T-helper 17 cell (primary cell): ENCODE measurements around the gene HMGN1. TPM values are rescaled to one million over a fixed set of nuclear protein-coding genes. Genes with fewer than 3 reads are reported as not detected.

Experiments used
- ATAC-seq: fragments of 150-1000 bp; cut with Tn5 transposase; 2 replicates; pipeline ENCODE4 v1.10.0; 2021; ENCODE audit warnings: mild to moderate bottlenecking, moderate library complexity
- DNase-seq, 3 donors: peaks; one replicate each; pipeline versions ENCODE4 v3.0.0 to v3.0.0-alpha.2; 2020 to 2021
- H3K9me3 ChIP-seq: one replicate; pipeline ENCODE4 v1.7.0; 2013; ENCODE audit warnings: low read length, mild to moderate bottlenecking; ENCODE audit not compliant: control insufficient read depth, poor library complexity, severe bottlenecking
- H3K27ac Mint-ChIP-seq: one replicate; pipeline ENCODE4 v1.8.0; 2022; ENCODE audit warnings: mild to moderate bottlenecking, moderate library complexity, mixed read lengths
- H3K27me3 Mint-ChIP-seq: one replicate; pipeline ENCODE4 v1.8.0; 2022; ENCODE audit warnings: mixed read lengths
- H3K36me3 Mint-ChIP-seq: one replicate; pipeline ENCODE4 v1.8.0; 2022; ENCODE audit warnings: low read depth, mixed read lengths
- H3K4me1 Mint-ChIP-seq: one replicate; pipeline ENCODE4 v1.8.0; 2022; ENCODE audit warnings: mild to moderate bottlenecking, mixed read lengths
- H3K4me3 Mint-ChIP-seq: one replicate; pipeline ENCODE4 v1.8.0; 2022; ENCODE audit warnings: mild to moderate bottlenecking, moderate library complexity, mixed read lengths
- total RNA-seq, 4 donors: library from RNA in 2 of 4; stranded (reverse) in 2 of 4; gene quantifications; one replicate each; pipeline ENCODE4 v1.2.3 and lab custom pipeline; 2022 to 2026

HMGN1 gene, protein sequence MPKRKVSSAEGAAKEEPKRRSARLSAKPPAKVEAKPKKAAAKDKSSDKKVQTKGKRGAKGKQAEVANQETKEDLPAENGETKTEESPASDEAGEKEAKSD
- 100 to 1,000 TPM; 183 to 231 TPM for total RNA-seq
- 235 to 269 reads per million in 2 donors for total RNA-seq (lab: John Stamatoyannopoulos, UW)

DNA sequence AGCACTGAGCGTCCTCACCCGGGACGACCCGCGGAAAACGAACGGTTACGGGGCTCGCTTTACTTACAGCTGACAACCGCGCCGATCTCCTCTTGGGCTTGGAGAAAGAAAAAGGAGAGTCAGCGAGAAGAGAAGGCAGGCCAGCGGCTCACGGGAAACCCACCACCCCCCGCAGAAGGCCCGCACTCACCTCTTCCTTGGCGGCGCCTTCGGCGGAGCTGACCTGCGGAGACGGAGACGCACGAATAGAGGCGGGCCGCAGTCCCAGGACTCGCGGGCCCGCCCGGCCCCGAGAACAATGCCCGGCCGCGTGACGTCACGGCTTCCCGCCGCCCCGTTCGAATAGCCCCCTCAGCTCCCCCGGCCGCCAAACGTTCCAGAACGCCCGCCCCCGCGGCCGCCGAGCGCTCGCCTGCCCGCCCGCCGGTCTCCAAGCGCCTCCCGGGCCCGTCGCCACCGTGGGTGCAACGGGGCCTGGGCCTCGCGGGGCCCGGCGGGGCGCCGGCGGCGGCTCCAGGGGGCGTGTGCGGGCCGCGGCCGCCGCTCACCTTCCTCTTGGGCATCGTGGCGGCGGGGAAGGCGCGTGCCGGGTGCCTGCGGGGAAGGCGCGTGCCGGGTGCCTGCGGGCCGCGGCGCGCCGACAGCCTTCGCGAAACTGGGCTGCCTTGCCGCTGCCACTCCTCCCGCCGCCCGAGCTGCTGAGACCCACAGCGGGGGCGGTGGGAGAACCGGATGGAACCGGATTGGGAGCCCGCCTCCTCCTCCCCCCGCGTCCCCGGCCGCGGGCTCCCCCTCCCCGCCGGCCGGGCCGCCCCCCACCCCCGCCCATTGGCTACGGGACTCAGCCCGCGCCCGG, at the start of gene HMGN1:
TSS of gene HMGN1 (minus strand) at position 734 of the 856 bp plus-strand sequence. CDS start at position 563, 171 bp downstream.
- ATAC-seq = peak; percentile 12
- H3K9me3 ChIP-seq = no peaks in the 10 kb centered on the region
- H3K4me3 Mint-ChIP-seq = peak within 1 kb of the TSS; percentile 92
- peaks cover 26% of the 10 kb centered on the region for H3K4me1 Mint-ChIP-seq
- peaks cover 9% of the 10 kb centered on the region for H3K27me3 Mint-ChIP-seq
- peak; percentile 81 to 88 (median 86) for DNase-seq
- peaks cover 7% of the 10 kb centered on the region for H3K36me3 Mint-ChIP-seq
- peak within 1 kb of the TSS; percentile 93 for H3K27ac Mint-ChIP-seq

DNA sequence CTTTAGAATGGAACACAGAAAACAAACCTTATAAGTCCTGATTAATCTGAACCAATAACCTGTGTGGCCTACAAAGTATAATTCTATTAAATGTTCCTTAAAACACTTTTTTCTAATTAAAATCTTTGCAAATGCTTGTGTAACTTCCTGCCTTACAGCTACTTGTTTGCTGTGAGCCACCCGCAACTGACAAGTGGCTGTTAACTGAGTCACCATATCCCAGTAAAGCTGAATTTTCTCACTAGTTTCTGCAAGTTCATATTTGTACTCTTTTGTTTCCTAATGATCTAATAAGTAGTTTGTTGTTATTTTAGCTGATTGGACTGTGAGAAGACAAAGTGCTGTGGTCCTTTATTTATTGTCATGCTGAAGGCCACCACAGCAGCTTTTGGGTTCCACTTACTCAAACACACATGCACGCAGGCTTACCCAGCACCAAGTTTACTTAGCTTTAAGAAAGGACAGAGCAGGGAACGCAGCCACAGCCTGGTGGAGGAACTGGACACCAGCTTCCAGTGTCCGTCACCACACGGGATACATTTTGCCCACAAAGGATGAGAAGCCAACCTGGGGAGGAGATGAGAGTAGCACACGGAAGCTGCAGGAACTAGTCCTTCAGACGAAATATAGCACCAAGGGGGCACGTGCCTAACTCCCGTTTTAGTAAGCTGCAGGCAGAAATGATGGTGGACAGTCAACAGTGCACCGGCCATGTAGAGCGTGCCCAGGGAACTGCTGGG, 48.9 kb upstream of the HMGN1 start:
- DNase-seq (no peak), ATAC-seq (no peak)
- H3K27me3 Mint-ChIP-seq = no peaks in the 10 kb centered on the region
- peaks cover 6% of the 10 kb centered on the region for H3K36me3 Mint-ChIP-seq
- no peak overlapping the region for H3K27ac Mint-ChIP-seq
- H3K4me1 Mint-ChIP-seq = peaks cover 4% of the 10 kb centered on the region
- H3K9me3 ChIP-seq = no peaks in the 10 kb centered on the region
- H3K4me3 Mint-ChIP-seq = no peak overlapping the region

DNA sequence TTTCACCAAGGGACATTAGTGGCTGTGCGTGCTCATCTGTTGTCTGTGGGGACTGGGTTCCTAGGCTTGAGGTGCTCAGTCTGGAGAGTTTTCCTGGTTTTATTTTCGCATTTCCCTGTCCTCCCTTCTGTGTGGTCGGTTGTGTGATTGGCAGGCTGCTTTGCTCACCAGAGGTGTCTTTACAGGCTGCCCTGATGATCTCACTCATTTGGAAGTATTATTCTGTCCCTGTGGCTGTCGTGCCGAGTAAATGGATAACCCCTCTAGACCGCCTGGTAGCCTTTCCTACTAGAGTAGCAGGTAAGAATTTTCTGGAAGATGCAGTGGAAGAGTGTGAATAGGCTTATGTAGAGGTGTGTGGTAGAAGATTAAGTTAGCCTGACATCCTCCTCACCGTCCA, 44.1 kb upstream of the HMGN1 start:
- Mint-ChIP-seq H3K27me3 (no peaks in the 10 kb centered on the region), H3K36me3 (peaks cover 4% of the 10 kb centered on the region), H3K27ac (no peak overlapping the region), H3K4me3 (no peak overlapping the region), H3K4me1 (peaks cover 13% of the 10 kb centered on the region)
- DNase-seq = no peak
- no peak for ATAC-seq
- no peaks in the 10 kb centered on the region for H3K9me3 ChIP-seq

DNA sequence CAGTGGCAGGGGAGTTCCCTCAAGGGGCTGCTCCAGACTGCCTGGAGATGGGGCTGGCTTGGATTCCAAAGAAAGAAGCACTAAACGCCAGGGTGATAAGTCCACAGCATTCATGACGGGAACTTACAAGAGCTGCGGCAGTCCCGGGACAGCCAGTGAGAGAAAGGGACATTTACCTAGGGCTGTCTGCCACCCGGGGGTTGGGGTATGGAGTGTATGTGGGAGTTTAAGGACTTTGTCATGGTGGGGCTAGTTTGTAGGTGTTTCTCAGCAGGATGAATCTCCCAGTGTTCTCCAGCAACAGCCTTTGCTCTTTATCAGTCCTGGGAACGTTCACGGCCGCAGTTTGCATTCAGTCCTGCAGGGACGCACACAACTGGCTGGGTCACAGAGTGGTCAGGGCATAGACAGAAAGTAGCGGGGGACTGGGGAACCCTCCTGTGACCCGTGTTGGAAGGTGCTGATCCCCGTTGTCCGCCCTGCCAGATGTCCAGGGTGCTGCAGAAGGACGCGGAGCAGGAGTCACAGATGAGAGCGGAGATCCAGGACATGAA, 41.4 kb upstream of the HMGN1 start:
- no peak for DNase-seq
- Mint-ChIP-seq H3K27me3 (no peaks in the 10 kb centered on the region), H3K36me3 (peaks cover 4% of the 10 kb centered on the region), H3K4me1 (peaks cover 18% of the 10 kb centered on the region), H3K4me3 (no peak overlapping the region), H3K27ac (peak overlapping the region; percentile 86)
- ATAC-seq = no peak
- H3K9me3 ChIP-seq = no peaks in the 10 kb centered on the region

DNA sequence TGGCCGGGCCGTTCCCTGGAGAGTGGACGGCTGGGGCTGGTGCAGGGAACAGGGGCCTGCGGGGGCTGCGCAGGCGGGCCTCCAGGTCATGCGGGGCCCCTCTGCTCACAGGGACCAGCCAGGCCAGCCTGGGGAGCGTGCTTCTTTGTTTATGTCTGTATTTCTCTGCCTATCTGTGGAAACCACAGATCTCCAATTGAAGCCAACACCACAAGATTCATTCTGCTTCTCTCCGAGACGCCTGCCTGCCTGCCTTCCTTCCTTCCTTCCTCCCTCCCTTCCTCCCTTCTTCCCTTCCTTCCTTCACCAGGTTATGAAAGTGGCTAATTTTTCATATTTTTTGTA, 39.9 kb upstream of the HMGN1 start:
- ATAC-seq = no peak
- Mint-ChIP-seq H3K27me3 (no peaks in the 10 kb centered on the region), H3K36me3 (peaks cover 4% of the 10 kb centered on the region), H3K4me3 (peak overlapping the region; percentile 93), H3K4me1 (peaks cover 23% of the 10 kb centered on the region), H3K27ac (peak overlapping the region; percentile 86)
- H3K9me3 ChIP-seq = no peaks in the 10 kb centered on the region
- no peak for DNase-seq

DNA sequence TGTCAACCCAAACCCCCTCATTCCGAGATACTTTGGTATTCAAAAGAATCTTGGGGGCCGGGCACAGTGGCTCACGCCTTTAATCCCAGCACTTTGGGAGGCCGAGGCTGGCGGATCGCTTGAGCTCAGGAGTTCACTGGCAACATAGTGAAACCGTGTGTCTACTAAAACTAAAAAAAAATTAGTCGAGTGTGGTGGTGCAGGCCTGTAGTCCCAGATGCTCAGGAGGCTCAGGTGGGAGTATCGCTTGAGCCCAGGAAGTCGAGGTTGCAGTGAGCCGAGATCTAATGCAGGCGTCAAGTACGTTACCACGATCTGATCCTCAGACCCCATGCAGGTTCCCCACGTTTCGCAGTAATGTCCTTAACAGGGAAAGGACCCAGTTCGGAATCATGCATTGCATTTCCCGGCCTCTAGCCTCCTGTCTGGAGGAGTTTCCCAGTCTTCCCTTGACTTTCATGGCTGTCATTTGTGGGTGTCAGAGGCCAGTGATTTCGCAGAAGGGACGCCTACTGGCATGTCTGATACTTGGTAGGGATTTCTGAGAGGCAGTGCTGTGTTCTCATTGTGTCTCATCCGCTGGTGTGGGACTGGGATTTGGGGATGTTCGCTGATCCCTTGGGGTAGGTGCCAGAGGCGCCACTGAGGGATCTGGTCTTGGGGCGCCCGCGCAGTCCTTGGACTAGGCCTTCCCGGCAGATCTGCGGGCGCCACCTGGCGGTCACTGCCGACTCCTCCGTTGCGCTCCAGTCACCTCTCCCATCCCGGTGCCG, 39.3 kb upstream of the HMGN1 start:
- H3K9me3 ChIP-seq = no peaks in the 10 kb centered on the region
- peaks cover 4% of the 10 kb centered on the region for H3K36me3 Mint-ChIP-seq
- H3K4me1 Mint-ChIP-seq = peaks cover 23% of the 10 kb centered on the region
- H3K27me3 Mint-ChIP-seq = no peaks in the 10 kb centered on the region
- DNase-seq = peak; percentile 81 to 91 (median 90)
- peak overlapping the region; percentile 86 for H3K27ac Mint-ChIP-seq
- H3K4me3 Mint-ChIP-seq = peak overlapping the region; percentile 93
- ATAC-seq = peak; percentile 84

DNA sequence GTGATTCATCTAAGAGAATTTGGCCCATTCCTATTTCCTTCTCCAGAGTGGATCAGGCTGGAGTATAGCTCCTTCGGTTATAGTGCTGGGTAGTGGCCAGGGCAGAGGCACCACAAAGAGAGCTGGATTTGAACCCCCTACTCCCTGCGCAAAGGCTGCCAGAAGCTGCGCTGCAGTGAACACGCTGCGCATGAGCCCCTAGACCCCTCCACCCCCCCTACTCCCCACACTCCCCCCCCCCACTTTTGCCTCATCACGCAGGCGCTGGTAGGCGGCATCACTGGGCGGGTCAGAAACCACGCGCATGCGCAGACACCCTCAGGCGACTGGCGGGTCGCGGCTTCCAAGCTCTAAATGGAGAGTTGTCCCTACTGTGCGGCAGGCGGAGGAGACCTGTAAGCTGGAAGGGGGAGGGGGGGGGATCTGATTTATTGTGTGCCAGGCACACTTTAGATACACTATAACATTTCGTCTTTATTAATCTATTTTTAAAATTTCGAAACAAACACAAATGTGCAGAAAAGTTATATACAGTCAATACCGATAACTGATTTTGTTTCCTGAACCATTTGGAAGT, 38.7 kb upstream of the HMGN1 start:
- Mint-ChIP-seq H3K4me1 (peaks cover 24% of the 10 kb centered on the region), H3K36me3 (no peaks in the 10 kb centered on the region), H3K27me3 (no peaks in the 10 kb centered on the region), H3K27ac (peak overlapping the region; percentile 86), H3K4me3 (peak overlapping the region; percentile 93)
- peak; percentile 88 to 91 (median 90) for DNase-seq
- ATAC-seq = peak; percentile 70
- no peaks in the 10 kb centered on the region for H3K9me3 ChIP-seq

DNA sequence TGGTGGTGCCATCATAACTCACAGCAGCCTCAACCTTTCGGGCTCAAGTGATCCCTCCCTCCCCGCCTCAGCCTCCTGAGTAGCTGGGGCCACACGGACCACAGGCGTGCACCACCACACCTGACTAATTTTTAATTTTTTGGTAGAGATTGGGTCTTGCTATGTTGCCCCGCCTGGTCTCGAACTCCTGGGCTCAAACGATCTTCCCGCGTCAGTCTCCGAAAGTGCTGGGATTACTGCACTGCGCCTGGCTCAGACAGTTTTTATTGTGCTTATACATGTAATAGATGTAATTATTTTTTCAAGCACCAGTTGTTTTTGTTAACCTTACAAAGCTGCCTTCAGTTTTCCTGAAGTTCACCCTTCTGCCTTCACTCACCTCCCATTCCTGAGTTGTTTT, 38.0 kb upstream of the HMGN1 start:
- H3K36me3 Mint-ChIP-seq = no peaks in the 10 kb centered on the region
- no peaks in the 10 kb centered on the region for H3K9me3 ChIP-seq
- peak overlapping the region; percentile 86 for H3K27ac Mint-ChIP-seq
- ATAC-seq (no peak), DNase-seq (no peak)
- no peaks in the 10 kb centered on the region for H3K27me3 Mint-ChIP-seq
- no peak overlapping the region for H3K4me3 Mint-ChIP-seq
- H3K4me1 Mint-ChIP-seq = peaks cover 30% of the 10 kb centered on the region

DNA sequence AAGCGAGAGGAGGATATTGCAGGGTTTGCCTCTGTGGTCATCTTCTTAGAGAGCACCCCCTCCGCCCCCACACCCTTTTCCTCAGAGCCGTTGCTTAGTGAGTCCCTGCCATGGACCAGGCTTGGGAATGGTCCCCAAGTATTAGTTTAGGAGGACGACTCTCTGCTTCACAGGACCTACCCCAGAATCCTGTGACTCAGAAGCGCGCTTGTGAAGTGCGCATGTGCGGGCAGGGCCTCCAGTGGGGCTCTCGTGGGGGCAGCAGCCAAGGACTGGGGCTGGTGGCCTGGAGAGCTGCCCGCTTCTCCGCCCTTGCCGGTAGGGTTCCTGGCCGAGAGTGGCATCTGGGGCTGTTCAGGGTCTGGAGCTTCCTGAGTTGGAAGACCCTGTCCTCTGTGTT, 37.3 kb upstream of the HMGN1 start:
- Mint-ChIP-seq H3K4me3 (peak overlapping the region; percentile 55), H3K36me3 (no peaks in the 10 kb centered on the region), H3K4me1 (peaks cover 31% of the 10 kb centered on the region), H3K27ac (no peak overlapping the region), H3K27me3 (no peaks in the 10 kb centered on the region)
- H3K9me3 ChIP-seq = no peaks in the 10 kb centered on the region
- no peak for DNase-seq
- ATAC-seq = no peak

DNA sequence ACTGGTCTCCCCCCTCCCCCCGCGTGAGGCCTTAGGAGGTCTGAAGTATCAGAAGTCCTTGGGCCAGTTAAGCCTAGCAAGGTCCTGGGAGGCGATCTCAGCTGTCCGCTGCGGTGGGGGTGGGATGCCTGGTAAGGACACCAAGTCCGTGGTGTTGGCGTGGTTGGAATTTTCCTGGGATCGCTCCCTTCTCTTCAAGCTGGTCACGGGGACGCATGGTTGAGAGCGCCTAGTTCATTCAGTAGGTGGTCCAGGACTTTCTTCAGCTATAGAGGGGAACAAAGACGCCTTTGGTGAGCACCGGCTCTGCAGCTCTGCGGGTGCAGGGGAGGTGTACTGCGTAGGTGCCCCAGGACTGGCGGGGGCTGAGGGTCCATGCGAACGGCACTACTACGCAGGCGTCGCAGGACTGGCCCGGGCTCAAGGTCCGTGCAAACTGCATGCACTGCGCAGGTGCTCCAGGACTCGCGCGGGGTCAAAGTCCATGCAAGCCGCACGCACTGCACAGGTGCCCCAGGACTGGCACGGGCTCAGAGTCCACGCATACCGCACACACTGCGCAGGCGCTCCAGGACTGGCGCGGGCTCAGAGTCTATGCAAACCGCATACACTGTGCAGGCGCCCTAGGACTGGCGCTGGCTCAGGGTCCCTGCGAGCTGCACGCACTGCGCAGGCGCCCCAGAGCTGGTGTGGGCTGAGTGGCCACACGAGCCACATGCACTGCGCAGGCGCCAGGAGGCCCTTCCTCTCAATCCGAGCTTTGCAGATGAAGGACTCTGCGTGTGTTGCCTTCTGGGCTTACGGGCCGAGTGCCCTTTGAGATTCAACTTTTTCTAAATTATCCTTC, 36.6 kb upstream of the HMGN1 start:
- ATAC-seq = peak; percentile 37
- Mint-ChIP-seq H3K36me3 (no peaks in the 10 kb centered on the region), H3K4me1 (peaks cover 34% of the 10 kb centered on the region), H3K27me3 (no peaks in the 10 kb centered on the region), H3K4me3 (peak overlapping the region; percentile 55), H3K27ac (no peak overlapping the region)
- peak in 2 of 3 donors; percentile 20 to 31 for DNase-seq
- no peaks in the 10 kb centered on the region for H3K9me3 ChIP-seq

DNA sequence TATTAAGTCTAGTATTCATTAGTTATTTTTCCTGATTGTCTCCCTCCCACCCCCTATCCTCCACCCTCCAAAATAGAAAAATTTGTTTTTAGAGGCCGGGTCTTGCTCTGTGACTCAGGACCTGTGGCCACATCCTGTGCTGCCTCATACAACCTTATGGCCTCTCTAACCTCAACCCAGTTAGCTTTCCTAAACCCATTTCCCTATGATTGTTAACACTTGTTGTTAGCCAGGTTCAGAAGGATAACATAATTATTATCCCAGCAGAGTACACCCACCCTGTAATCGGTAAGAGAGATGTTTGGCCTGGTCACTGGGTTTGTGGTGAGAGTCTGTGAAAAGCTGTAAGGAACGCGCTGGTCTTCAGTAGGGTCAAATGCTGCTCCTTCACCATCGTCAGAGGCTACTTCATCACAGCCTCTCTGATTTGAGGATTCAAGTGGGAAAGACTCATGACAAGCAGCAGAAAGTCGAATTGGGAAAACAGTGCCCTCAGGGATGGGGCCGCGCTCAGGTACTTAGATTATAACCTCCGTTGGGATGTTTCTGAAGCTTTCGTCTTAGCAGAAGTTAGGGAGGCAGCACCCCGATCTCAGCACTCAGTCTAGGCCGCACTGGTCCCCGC, 35.9 kb upstream of the HMGN1 start:
- H3K27me3 Mint-ChIP-seq = no peaks in the 10 kb centered on the region
- no peaks in the 10 kb centered on the region for H3K36me3 Mint-ChIP-seq
- H3K4me1 Mint-ChIP-seq = peaks cover 34% of the 10 kb centered on the region
- H3K9me3 ChIP-seq = no peaks in the 10 kb centered on the region
- no peak overlapping the region for H3K4me3 Mint-ChIP-seq
- H3K27ac Mint-ChIP-seq = no peak overlapping the region
- no peak for DNase-seq
- no peak for ATAC-seq
